HepG2 (cell line): ENCODE results near the gene TULP3. TPM values are rescaled to one million over a fixed set of nuclear protein-coding genes. Genes with fewer than 3 reads are reported as not detected.

Experiments used
- BHLHE40 ChIP-seq: IDR thresholded peaks from 2 replicates; pipeline ENCODE4 v1.6.1; 2011; ENCODE audit warnings: low read length, improper control_type of control experiment
- DMAP1 ChIP-seq: IDR thresholded peaks from 2 replicates; pipeline ENCODE4 v1.6.1; 2016
- ETV6 ChIP-seq: sonication (generic); formaldehyde crosslinking; conservative IDR thresholded peaks from 2 replicates; pipeline ENCODE4 v1.4.0; 2020; ENCODE audit warnings: missing genetic modification reagents
- HMGA1 ChIP-seq: sonication (generic); formaldehyde crosslinking; conservative IDR thresholded peaks from 2 replicates; pipeline ENCODE4 v1.4.0; 2020; ENCODE audit warnings: missing genetic modification reagents
- HOMEZ ChIP-seq: IDR thresholded peaks from 2 replicates; pipeline ENCODE4 v1.6.1; 2016; ENCODE audit warnings: low read depth
- MED13 ChIP-seq: sonication (generic); formaldehyde crosslinking; IDR thresholded peaks from 2 replicates; pipeline ENCODE4 v1.5.0; 2020; ENCODE audit warnings: missing genetic modification reagents
- MEF2D ChIP-seq: sonication (generic); formaldehyde crosslinking; IDR thresholded peaks from 2 replicates; pipeline ENCODE4 v1.5.1; 2020; ENCODE audit warnings: mild to moderate bottlenecking, missing genetic modification reagents
- MEIS2 ChIP-seq: sonication (generic); formaldehyde crosslinking; IDR thresholded peaks from 2 replicates; pipeline ENCODE4 v1.9.0; 2021; ENCODE audit warnings: mild to moderate bottlenecking, missing genetic modification reagents
- PHF5A ChIP-seq: IDR thresholded peaks from one replicate; pipeline ENCODE4 v1.6.1; 2018; ENCODE audit warnings: low read depth, missing genetic modification reagents; ENCODE audit not compliant: unreplicated experiment
- RNF219 ChIP-seq: sonication (generic); formaldehyde crosslinking; IDR thresholded peaks from 2 replicates; pipeline ENCODE4 v1.5.0; 2020; ENCODE audit warnings: mild to moderate bottlenecking, missing genetic modification reagents
- ZMAT5 ChIP-seq: sonication (generic); formaldehyde crosslinking; IDR thresholded peaks from 2 replicates; pipeline ENCODE4 v1.5.0; 2020; ENCODE audit warnings: mild to moderate bottlenecking, low read depth, missing genetic modification reagents, borderline replicate concordance
- ZNF510 ChIP-seq: sonication (generic); formaldehyde crosslinking; IDR thresholded peaks from 2 replicates; pipeline ENCODE4 v1.4.0; 2020; ENCODE audit warnings: low read depth, mild to moderate bottlenecking, missing genetic modification reagents
- ZNF605 ChIP-seq: sonication (generic); formaldehyde crosslinking; IDR thresholded peaks from 2 replicates; pipeline ENCODE4 v1.8.0; 2022; ENCODE audit warnings: mild to moderate bottlenecking, missing genetic modification reagents
- ZNF746 ChIP-seq: sonication (generic); formaldehyde crosslinking; IDR thresholded peaks from 2 replicates; pipeline ENCODE4 v1.8.0; 2022; ENCODE audit warnings: mild to moderate bottlenecking, missing genetic modification reagents
- ZZZ3 ChIP-seq: sonication (generic); formaldehyde crosslinking; IDR thresholded peaks from 2 replicates; pipeline ENCODE4 v1.4.0; 2020; ENCODE audit warnings: missing genetic modification reagents, mild to moderate bottlenecking, borderline replicate concordance
- polyA plus RNA-seq, 8 experiments: library from polyadenylated mRNA; depleted of rRNA in 3 of 8; stranded (reverse) in 7 of 8; unstranded in 1 of 8; fragments of >200 nt; fragmentation: Illumina TruSeq in 4 of 8; extraction: Trizol in 4 of 8; gene quantifications; 2 replicates each; pipeline versions ENCODE4 v1.2.1 to v1.2.3, GENCODE V29; 2011 to 2016; ENCODE audit warnings: low read depth in 4 of 8, missing spikeins in 1 of 8, mixed read lengths in 1 of 8; ENCODE audit not compliant: insufficient read depth in 1 of 8
- total RNA-seq, 5 experiments: library from RNA; depleted of rRNA; stranded (reverse); fragments of >200 nt; fragmentation: Illumina TruSeq; extraction: Trizol; gene quantifications; 2 replicates each; pipeline ENCODE4 v1.2.3, GENCODE V29; 2016; ENCODE audit warnings: low read depth in 1 of 5
- TF ChIP-seq, protein P1 (sequence below): sonication (generic); formaldehyde crosslinking; IDR thresholded peaks from 2 replicates; pipeline ENCODE4 v1.4.0; 2020; ENCODE audit warnings: missing genetic modification reagents
- TF ChIP-seq, protein P2 (sequence below): sonication (generic); formaldehyde crosslinking; IDR thresholded peaks from 2 replicates; pipeline ENCODE4 v1.9.0; 2021; ENCODE audit warnings: missing genetic modification reagents, borderline replicate concordance

TULP3 gene
- total and polyA plus RNA-seq, 2 of the 13 experiments (the other 11 are each of a cell fraction or from before 2014, with no cell fraction given): 11.2 to 13.2 TPM

- TF ChIP-seq, protein P1, sequence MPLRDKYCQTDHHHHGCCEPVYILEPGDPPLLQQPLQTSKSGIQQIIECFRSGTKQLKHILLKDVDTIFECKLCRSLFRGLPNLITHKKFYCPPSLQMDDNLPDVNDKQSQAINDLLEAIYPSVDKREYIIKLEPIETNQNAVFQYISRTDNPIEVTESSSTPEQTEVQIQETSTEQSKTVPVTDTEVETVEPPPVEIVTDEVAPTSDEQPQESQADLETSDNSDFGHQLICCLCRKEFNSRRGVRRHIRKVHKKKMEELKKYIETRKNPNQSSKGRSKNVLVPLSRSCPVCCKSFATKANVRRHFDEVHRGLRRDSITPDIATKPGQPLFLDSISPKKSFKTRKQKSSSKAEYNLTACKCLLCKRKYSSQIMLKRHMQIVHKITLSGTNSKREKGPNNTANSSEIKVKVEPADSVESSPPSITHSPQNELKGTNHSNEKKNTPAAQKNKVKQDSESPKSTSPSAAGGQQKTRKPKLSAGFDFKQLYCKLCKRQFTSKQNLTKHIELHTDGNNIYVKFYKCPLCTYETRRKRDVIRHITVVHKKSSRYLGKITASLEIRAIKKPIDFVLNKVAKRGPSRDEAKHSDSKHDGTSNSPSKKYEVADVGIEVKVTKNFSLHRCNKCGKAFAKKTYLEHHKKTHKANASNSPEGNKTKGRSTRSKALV (CRISPR knock-in tag): no peak; the same call in 1 of the 2 replicates
- no peak for TF ChIP-seq HMGA1
- TF ChIP-seq RNF219 (CRISPR knock-in tag): no peak
- TF ChIP-seq ZMAT5 (CRISPR knock-in tag): no peak
- TF ChIP-seq MED13: no peak
- TF ChIP-seq DMAP1: peak; percentile 38; the same call in 1 of the 2 replicates
- TF ChIP-seq ZZZ3 (CRISPR knock-in tag): no peak
- no peak for TF ChIP-seq BHLHE40
- TF ChIP-seq MEIS2: no peak
- no peak for TF ChIP-seq ZNF510 (CRISPR knock-in tag)
- TF ChIP-seq HOMEZ: peak; percentile 61; the same call in 1 of the 2 replicates
- TF ChIP-seq MEF2D: no peak; the same call in 1 of the 2 replicates
- no peak; the same call in 1 of the 2 replicates for TF ChIP-seq ETV6
- TF ChIP-seq, protein P2, sequence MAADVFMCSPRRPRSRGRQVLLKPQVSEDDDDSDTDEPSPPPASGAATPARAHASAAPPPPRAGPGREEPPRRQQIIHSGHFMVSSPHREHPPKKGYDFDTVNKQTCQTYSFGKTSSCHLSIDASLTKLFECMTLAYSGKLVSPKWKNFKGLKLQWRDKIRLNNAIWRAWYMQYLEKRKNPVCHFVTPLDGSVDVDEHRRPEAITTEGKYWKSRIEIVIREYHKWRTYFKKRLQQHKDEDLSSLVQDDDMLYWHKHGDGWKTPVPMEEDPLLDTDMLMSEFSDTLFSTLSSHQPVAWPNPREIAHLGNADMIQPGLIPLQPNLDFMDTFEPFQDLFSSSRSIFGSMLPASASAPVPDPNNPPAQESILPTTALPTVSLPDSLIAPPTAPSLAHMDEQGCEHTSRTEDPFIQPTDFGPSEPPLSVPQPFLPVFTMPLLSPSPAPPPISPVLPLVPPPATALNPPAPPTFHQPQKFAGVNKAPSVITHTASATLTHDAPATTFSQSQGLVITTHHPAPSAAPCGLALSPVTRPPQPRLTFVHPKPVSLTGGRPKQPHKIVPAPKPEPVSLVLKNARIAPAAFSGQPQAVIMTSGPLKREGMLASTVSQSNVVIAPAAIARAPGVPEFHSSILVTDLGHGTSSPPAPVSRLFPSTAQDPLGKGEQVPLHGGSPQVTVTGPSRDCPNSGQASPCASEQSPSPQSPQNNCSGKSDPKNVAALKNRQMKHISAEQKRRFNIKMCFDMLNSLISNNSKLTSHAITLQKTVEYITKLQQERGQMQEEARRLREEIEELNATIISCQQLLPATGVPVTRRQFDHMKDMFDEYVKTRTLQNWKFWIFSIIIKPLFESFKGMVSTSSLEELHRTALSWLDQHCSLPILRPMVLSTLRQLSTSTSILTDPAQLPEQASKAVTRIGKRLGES (CRISPR knock-in tag): no peak
- peak; percentile 82 for TF ChIP-seq ZNF746
- 0 out of 2 replicates have a peak, but pooled peaks have one; percentile 64 for TF ChIP-seq ZNF605 (CRISPR knock-in tag)
- TF ChIP-seq PHF5A (CRISPR knock-in tag): peak; percentile 54
These were observed 72.6 kb downstream of the TULP3 start (continued) for GRCh38 chr12:2963154-2963759.
